PC-3 (cell line): ENCODE results near the gene UEVLD.

Experiments
- CTCF ChIP-seq: fragments of 300-600 bp; sonication (generic); conservative IDR thresholded peaks from 2 replicates; pipeline ENCODE4 v1.5.1; 2017; ENCODE audit warnings: antibody characterized with exemption, low read depth, mild to moderate bottlenecking, low read length
- EZH2 ChIP-seq: fragments of 300-600 bp; sonication (generic); IDR thresholded peaks from one replicate; pipeline ENCODE4 v1.6.1; 2017; ENCODE audit warnings: antibody characterized with exemption, mild to moderate bottlenecking, low read length; ENCODE audit not compliant: unreplicated experiment

- no peak for TF ChIP-seq CTCF
- no peak for TF ChIP-seq EZH2
Measured at GRCh38 chr11:18527512-18527911, 61.0 kb downstream of the UEVLD start.
